Omental fat pad (tissue), 4 donors: ENCODE data around the gene SMIM14. TPM values are rescaled to one million over a fixed set of nuclear protein-coding genes. Genes with fewer than 3 reads are reported as not detected.
A peak's percentile ranks its signal among the peaks of the same experiment; 100 is the strongest.
"Not testable (repeated sequence)": the region's sequence is repeated elsewhere in the genome, so short reads cannot be mapped to it uniquely, and the experiment has no call there.

Experiments
- ATAC-seq: fragments of 150-250 bp; one replicate; pipeline ENCODE4 v1.9.1; 2016; ENCODE audit warnings: mild to moderate bottlenecking, moderate library complexity; ENCODE audit not compliant: low FRiP score
- DNase-seq: peaks from one replicate; pipeline ENCODE4 v3.0.0-alpha.2; 2019; ENCODE audit warnings: low spot score
- total RNA-seq, 4 donors: library from RNA; depleted of rRNA; stranded (reverse); fragments of >200 nt; gene quantifications; one replicate each; pipeline ENCODE4 v1.1.0, GENCODE V29; 2016
- TF ChIP-seq, protein P1 (sequence below), 3 donors: fragments of 450-650 bp; IDR thresholded peaks; one replicate each; pipeline ENCODE4 v1.5.1; 2016 to 2017; ENCODE audit warnings: antibody characterized with exemption in 3 of 3, mild to moderate bottlenecking in 3 of 3, moderate library complexity in 2 of 3

The SMIM14 gene
- total RNA-seq, 4 donors from 2014 or later: 24.6 to 69.4 (median 35.2) TPM

- TF ChIP-seq, protein P1, sequence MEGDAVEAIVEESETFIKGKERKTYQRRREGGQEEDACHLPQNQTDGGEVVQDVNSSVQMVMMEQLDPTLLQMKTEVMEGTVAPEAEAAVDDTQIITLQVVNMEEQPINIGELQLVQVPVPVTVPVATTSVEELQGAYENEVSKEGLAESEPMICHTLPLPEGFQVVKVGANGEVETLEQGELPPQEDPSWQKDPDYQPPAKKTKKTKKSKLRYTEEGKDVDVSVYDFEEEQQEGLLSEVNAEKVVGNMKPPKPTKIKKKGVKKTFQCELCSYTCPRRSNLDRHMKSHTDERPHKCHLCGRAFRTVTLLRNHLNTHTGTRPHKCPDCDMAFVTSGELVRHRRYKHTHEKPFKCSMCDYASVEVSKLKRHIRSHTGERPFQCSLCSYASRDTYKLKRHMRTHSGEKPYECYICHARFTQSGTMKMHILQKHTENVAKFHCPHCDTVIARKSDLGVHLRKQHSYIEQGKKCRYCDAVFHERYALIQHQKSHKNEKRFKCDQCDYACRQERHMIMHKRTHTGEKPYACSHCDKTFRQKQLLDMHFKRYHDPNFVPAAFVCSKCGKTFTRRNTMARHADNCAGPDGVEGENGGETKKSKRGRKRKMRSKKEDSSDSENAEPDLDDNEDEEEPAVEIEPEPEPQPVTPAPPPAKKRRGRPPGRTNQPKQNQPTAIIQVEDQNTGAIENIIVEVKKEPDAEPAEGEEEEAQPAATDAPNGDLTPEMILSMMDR (IDR thresholded peaks at IDR 0.05): no peak
- DNase-seq: no peak
- peak; percentile 29 for ATAC-seq
Observed at GRCh38 chr4:39514888-39515401, 123.7 kb downstream of the SMIM14 start.

DNA sequence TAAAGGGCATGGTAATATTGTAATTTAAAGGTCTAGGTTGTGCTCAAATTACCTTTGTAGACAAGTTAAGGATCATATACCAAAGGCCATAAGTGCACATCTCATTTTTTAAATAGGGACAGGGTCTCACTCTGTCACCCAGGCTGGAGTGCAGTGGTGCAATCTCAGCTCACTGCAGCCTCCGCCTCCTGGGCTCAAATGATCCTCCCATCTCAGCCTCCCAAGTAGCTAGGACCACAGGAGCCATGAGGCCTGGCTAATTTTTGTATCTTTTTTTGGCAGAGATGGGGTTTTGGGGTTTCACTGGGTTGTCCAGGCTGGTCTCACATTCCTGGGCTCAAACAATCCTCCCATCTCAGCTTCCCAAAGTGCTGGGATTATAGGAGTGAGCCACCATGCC, 124.4 kb downstream of the SMIM14 start:
- not testable (repeated sequence) for DNase-seq

DNA sequence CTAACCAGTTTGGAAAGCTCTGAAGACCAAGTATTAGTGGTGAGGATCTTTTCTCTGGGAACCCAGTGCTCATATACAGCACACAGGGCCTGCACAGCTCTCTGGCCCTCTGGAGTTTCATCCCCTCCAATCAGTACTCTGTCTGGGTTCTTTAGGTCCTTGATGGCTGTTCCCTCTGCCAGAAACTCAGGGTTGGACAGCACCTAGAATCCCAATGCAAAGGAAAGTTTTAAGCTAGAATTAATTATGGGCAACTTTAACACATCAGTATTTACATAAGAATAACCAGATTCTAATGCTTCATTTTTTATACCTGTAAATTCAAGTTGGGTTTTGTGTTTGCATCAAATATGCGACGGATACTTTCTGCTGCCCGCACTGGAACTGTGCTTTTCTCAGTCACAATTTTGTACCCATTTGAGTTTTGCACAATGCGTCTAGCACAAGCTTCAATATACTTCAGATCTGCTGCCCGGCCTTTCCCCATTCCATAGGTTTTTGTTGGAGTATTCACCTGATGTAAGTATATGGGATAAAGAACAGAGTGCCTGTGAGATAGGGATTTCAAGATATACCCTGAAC, 128.2 kb downstream of the SMIM14 start:
- ATAC-seq (no peak), DNase-seq (no peak)
- TF ChIP-seq, protein P1 (IDR thresholded peaks at IDR 0.05): no peak

More for the DNA sequence above, 124.4 kb downstream of the SMIM14 start:
- not testable (repeated sequence) for ATAC-seq

DNA sequence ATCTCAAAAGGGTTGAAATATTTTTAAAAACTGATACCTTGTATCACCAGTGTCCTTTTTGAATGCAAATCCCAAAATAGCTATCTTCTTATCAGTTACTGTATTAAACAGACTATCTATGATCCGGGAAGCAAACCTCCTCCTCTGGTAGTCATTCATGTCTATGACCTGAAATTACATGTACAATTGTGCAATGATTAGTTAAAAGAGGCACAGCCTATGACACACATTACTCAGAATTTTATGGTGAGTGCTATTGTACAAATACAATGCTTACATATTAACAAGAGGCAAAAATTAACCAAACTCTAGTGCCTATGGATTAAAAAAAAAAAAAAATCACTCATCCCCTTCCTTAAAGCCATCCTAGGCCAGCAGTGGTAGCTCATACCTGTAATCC, 133.1 kb downstream of the SMIM14 start:
- DNase-seq: no peak
- ATAC-seq: peak; percentile 14
- TF ChIP-seq, protein P1 (IDR thresholded peaks at IDR 0.05): no peak

GRCh38 chr4:39504538-39504937, 134.1 kb downstream of the SMIM14 start:
- ATAC-seq: no peak
- no peak for DNase-seq
- TF ChIP-seq, protein P1 (IDR thresholded peaks at IDR 0.05): no peak

GRCh38 chr4:39502664-39503035, 136.0 kb downstream of the SMIM14 start:
- DNase-seq, ATAC-seq: not testable (repeated sequence)

DNA sequence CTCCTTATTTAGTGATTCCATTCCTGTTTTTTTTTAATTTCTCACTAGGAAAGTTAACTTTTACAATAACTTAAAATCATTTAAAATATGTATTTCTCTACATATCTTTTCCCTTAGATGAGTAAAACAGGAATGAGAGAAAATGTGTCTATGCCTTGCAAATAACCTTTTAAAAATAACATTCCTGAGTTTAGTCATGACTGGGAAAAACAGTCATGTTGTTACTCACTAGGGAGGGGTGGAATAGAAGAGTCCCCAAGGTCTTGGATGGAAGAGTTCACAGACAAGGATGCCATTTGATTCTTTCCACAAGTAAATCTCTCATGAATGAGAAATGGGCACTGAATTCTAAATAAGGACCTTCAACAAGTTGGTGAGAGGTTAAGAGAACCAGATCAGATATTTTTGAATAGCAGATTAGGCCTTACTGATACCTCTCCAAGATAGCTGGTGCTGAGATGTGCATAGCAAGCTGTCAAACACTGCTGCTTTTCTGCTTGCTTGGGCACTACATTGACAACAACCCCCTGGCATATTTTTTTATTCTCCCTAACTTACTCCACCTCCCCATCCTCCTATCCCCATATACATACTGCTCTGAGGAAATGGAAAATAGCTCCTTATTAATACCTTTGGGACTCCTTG, 136.5 kb downstream of the SMIM14 start:
- DNase-seq: no peak
- peak; percentile 73 for ATAC-seq
- TF ChIP-seq, protein P1 (IDR thresholded peaks at IDR 0.05): no peak

DNA sequence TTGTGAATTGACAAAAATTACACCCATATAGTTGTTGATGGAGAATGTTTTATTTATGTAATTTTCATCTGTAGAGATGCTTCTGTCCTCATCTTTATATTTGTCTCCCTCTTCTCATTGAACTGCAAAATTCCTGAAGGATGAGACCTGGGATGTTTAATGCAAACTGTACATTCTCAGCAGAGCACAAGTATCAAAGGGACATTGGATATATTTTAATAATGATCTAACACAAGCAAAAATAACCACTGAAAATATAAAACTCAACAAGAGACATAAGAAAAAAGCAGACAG, 140.0 kb downstream of the SMIM14 start:
- TF ChIP-seq, protein P1 (IDR thresholded peaks at IDR 0.05): no peak
- no peak for DNase-seq
- ATAC-seq: no peak
